SK-N-SH (cell line): ENCODE measurements around the gene ATM. TPM values are rescaled to one million over a fixed set of nuclear protein-coding genes. Genes with fewer than 3 reads are reported as not detected.

ENCODE experiments used
- CTCF ChIA-PET: fragments of 300-600, 350-600 bp; formaldehyde crosslinking; extraction: SDS; loops from one replicate; lab custom pipeline; 2021; lab: Yijun Ruan, JAX
- POLR2A ChIA-PET: fragments of 350-600 bp; sonication (Branson Sonifier 250); formaldehyde crosslinking; extraction: SDS; loops from one replicate; lab custom pipeline; 2020; ENCODE audit warnings: antibody characterized with exemption, inconsistent platforms; lab: Yijun Ruan, JAX
- DNase-seq: peaks from one replicate; pipeline ENCODE4 v3.0.0; 2012
- H2AFZ ChIP-seq: fragments of 200-600 bp; sonication (generic); 2 replicates; pipeline ENCODE4 v1.8.1; 2016; ENCODE audit warnings: antibody characterized with exemption, mild to moderate bottlenecking, low read depth
- H3F3A ChIP-seq: fragments of 200-600 bp; sonication (generic); replicated peaks from 2 replicates; pipeline ENCODE3; 2016; ENCODE audit warnings: antibody characterized with exemption, mild to moderate bottlenecking; ENCODE audit not compliant: insufficient read depth
- H3K27ac ChIP-seq, 2 experiments: fragments of 200-500 bp in 1 of 2; fragments of 200-600 bp in 1 of 2; sonication (Bioruptor generic) in 1 of 2; sonication (generic), shearing (Covaris generic) in 1 of 2; 2 replicates each; pipeline versions ENCODE4 v1.5.1 to v1.6.1; 2014 to 2016; ENCODE audit warnings: low read depth in 2 of 2, inconsistent platforms in 1 of 2, low read length in 1 of 2, mild to moderate bottlenecking in 1 of 2, mixed read lengths in 1 of 2
- H3K27me3 ChIP-seq: fragments of 200-600 bp; sonication (generic), shearing (Covaris generic); 2 replicates; pipeline ENCODE4 v1.6.1; 2016; ENCODE audit warnings: mixed run types; ENCODE audit not compliant: insufficient read depth
- H3K36me3 ChIP-seq, 2 experiments: fragments of 200-500 bp in 1 of 2; fragments of 200-600 bp in 1 of 2; sonication (Bioruptor generic) in 1 of 2; sonication (generic) in 1 of 2; replicated peaks in 1 of 2; 2 replicates each; pipeline versions ENCODE3 to v1.5.1; 2014 to 2016; ENCODE audit warnings: low read length in 1 of 2, mild to moderate bottlenecking in 1 of 2; ENCODE audit not compliant: insufficient read depth in 2 of 2, control insufficient read depth in 1 of 2
- H3K4me1 ChIP-seq, 2 experiments: fragments of 200-500 bp in 1 of 2; fragments of 200-600 bp in 1 of 2; sonication (Bioruptor generic) in 1 of 2; sonication (generic), shearing (Covaris generic) in 1 of 2; 2 replicates each; pipeline versions ENCODE4 v1.5.1 to v1.6.1; 2014 to 2016; ENCODE audit warnings: low read depth in 1 of 2, low read length in 1 of 2, mixed run types in 1 of 2; ENCODE audit not compliant: insufficient read depth in 2 of 2, control insufficient read depth in 1 of 2
- H3K4me2 ChIP-seq: fragments of 200-600 bp; sonication (generic), shearing (Covaris generic); 2 replicates; pipeline ENCODE4 v1.6.1; 2017; ENCODE audit warnings: mixed run types
- H3K4me3 ChIP-seq, 2 experiments: fragments of 200-500 bp in 1 of 2; fragments of 200-600 bp in 1 of 2; sonication (Bioruptor generic) in 1 of 2; sonication (generic), shearing (Covaris generic) in 1 of 2; 2 replicates each; pipeline versions ENCODE4 v1.5.1 to v1.8.1; 2014 to 2016; ENCODE audit warnings: low read depth in 2 of 2, inconsistent platforms in 1 of 2, low read length in 1 of 2, mild to moderate bottlenecking in 1 of 2, mixed read lengths in 1 of 2, moderate library complexity in 1 of 2
- H3K79me2 ChIP-seq: fragments of 200-600 bp; sonication (generic); 2 replicates; pipeline ENCODE4 v1.8.1; 2017; ENCODE audit warnings: mild to moderate bottlenecking; ENCODE audit not compliant: insufficient read depth
- H3K9ac ChIP-seq: fragments of 200-600 bp; sonication (generic); 2 replicates; pipeline ENCODE4 v1.6.1; 2017; ENCODE audit warnings: mixed run types
- H3K9me2 ChIP-seq: fragments of 200-600 bp; sonication (generic); 2 replicates; pipeline ENCODE4 v1.6.1; 2017; ENCODE audit warnings: mixed run types
- H3K9me3 ChIP-seq: fragments of 200-600 bp; sonication (generic); 2 replicates; pipeline ENCODE4 v1.6.1; 2017; ENCODE audit warnings: mixed run types, mild to moderate bottlenecking, moderate library complexity
- H4K20me1 ChIP-seq: fragments of 200-600 bp; sonication (generic); 2 replicates; pipeline ENCODE4 v1.6.1; 2017; ENCODE audit warnings: mild to moderate bottlenecking, mixed run types; ENCODE audit not compliant: insufficient read depth
- ELF1 ChIP-seq: IDR thresholded peaks from 2 replicates; pipeline ENCODE4 v1.4.0; 2012
- EP300 ChIP-seq, 2 experiments: IDR thresholded peaks; 2 replicates each; pipeline versions ENCODE4 v1.4.0 to v1.6.1; 2012; ENCODE audit warnings: borderline replicate concordance in 1 of 2, low read depth in 1 of 2, low read length in 1 of 2
- EZH2phosphoT487 ChIP-seq: fragments of 200-600 bp; sonication (generic); IDR thresholded peaks from 2 replicates; pipeline ENCODE4 v1.6.1; 2017; ENCODE audit warnings: low read depth, mixed run types, mild to moderate bottlenecking, antibody characterized with exemption, moderate library complexity, borderline replicate concordance
- FOXJ3 ChIP-seq: sonication (generic); formaldehyde crosslinking; IDR thresholded peaks from 2 replicates; pipeline ENCODE4 v1.5.1; 2020; ENCODE audit warnings: mild to moderate bottlenecking, missing genetic modification reagents
- FOXM1 ChIP-seq: IDR thresholded peaks from 2 replicates; pipeline ENCODE4 v1.4.0; 2012; ENCODE audit warnings: low read depth, mild to moderate bottlenecking
- IRF3 ChIP-seq: fragments of 150-350 bp; IDR thresholded peaks from 2 replicates; pipeline ENCODE4 v1.6.1; 2016; ENCODE audit warnings: mild to moderate bottlenecking, low read depth, low read length
- JUND ChIP-seq: IDR thresholded peaks from 2 replicates; pipeline ENCODE4 v1.4.0; 2012
- MAX ChIP-seq: IDR thresholded peaks from 2 replicates; pipeline ENCODE4 v1.4.0; 2012; ENCODE audit warnings: low read depth
- MXI1 ChIP-seq: IDR thresholded peaks from 2 replicates; pipeline ENCODE4 v1.6.1; 2012; ENCODE audit warnings: mild to moderate bottlenecking, low read depth, low read length, improper control_type of control experiment
- PBX3 ChIP-seq: IDR thresholded peaks from 2 replicates; pipeline ENCODE4; 2012
- RAD21 ChIP-seq: IDR thresholded peaks from 2 replicates; pipeline ENCODE4 v1.6.1; 2012; ENCODE audit warnings: mild to moderate bottlenecking, low read length
- REST ChIP-seq: IDR thresholded peaks from 2 replicates; pipeline ENCODE4 v1.6.1; 2012; ENCODE audit warnings: mild to moderate bottlenecking, low read depth, low read length, moderate library complexity
- RXRA ChIP-seq: IDR thresholded peaks from 2 replicates; pipeline ENCODE4 v1.4.0; 2012; ENCODE audit warnings: low read depth, mild to moderate bottlenecking, borderline replicate concordance
- SMC3 ChIP-seq: IDR thresholded peaks from 2 replicates; pipeline ENCODE4 v1.6.1; 2012; ENCODE audit warnings: low read depth, low read length, improper control_type of control experiment
- TEAD4 ChIP-seq: IDR thresholded peaks from 2 replicates; pipeline ENCODE4 v1.4.0; 2012; ENCODE audit warnings: mild to moderate bottlenecking, borderline replicate concordance; ENCODE audit not compliant: insufficient read depth
- USF2 ChIP-seq: fragments of 150-350 bp; IDR thresholded peaks from 2 replicates; pipeline ENCODE4 v1.6.1; 2017; ENCODE audit warnings: antibody characterized with exemption, low read length, low read depth, borderline replicate concordance
- WGBS: methylation state at CpG from one replicate; pipeline ENCODE4 v1.1.6; 2017; ENCODE audit warnings: low lambda C conversion rate; 5-methylcytosine and 5-hydroxymethylcytosine counted together
- polyA plus RNA-seq, 3 experiments: library from polyadenylated mRNA; depleted of rRNA; stranded (reverse); fragments of >200 nt; gene quantifications; 2 replicates each; pipeline ENCODE4 v1.2.3, GENCODE V29; 2012

ATM gene
- polyA plus RNA-seq, 1 of the 3 experiments (the other 2 are of a cell fraction): 14.1 TPM

GRCh38 chr11:108246885-108247284, 24.0 kb downstream of the ATM start:
- TF ChIP-seq IRF3: no peak
- TF ChIP-seq MAX: no peak
- no peak for TF ChIP-seq ELF1
- no peak for TF ChIP-seq SMC3
- TF ChIP-seq MXI1: no peak
- TF ChIP-seq EZH2phosphoT487: no peak
- TF ChIP-seq RXRA: no peak
- TF ChIP-seq JUND: no peak
- no peak for TF ChIP-seq FOXJ3 (CRISPR knock-in tag)
- TF ChIP-seq PBX3: no peak
- no peak for TF ChIP-seq FOXM1
- TF ChIP-seq RAD21: no peak
- TF ChIP-seq EP300 (IDR thresholded peaks at IDR 0.05; ENCODE audit: borderline replicate concordance in 1 of 2, low read depth in 1 of 2, low read length in 1 of 2): no peak
- no peak for TF ChIP-seq USF2
- no peak for TF ChIP-seq TEAD4
- TF ChIP-seq REST: no peak
- Histone ChIP-seq H3K36me3 (peaks cover 49 to 53% of the 10 kb centered on the region in 2 experiments), H3K4me3 (no peak overlapping the region), H3K27me3 (no peaks in the 10 kb centered on the region), H2AFZ (no peak overlapping the region), H3K27ac (no peak overlapping the region), H3F3A (no peaks in the 10 kb centered on the region), H3K9me2 (no peaks in the 10 kb centered on the region), H3K4me2 (no peak overlapping the region), H3K79me2 (no peaks in the 10 kb centered on the region), H3K9ac (no peak overlapping the region), H4K20me1 (no peaks in the 10 kb centered on the region), H3K9me3 (no peaks in the 10 kb centered on the region), H3K4me1 (no peaks in the 10 kb centered on the region; a peak in 1 of 4 replicates)
- POLR2A ChIA-PET: no interaction called here
- no peak for DNase-seq
- CTCF ChIA-PET: no interaction called here
- 100% methylated on average over 2 of the region's 2 CpGs for WGBS
